ENCODE results near the gene NAA40.

DNA sequence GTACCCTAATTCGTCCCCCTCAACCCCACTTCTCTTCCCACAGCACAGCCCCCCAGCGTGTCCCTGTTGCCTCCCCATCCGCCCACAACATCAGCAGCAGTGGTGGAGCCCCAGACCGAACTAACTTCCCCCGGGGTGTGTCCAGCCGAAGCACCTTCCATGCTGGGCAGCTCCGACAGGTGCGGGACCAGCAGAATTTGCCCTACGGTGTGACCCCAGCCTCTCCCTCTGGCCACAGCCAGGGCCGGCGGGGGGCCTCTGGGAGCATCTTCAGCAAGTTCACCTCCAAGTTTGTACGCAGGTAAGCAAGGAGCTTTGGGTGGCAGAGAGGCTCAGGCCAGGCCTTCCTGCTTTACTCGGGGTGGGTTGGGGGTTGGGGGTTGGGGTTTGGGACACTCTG lies 34.1 kb upstream of the NAA40 start:
- TF ChIP-seq, protein P1, sequence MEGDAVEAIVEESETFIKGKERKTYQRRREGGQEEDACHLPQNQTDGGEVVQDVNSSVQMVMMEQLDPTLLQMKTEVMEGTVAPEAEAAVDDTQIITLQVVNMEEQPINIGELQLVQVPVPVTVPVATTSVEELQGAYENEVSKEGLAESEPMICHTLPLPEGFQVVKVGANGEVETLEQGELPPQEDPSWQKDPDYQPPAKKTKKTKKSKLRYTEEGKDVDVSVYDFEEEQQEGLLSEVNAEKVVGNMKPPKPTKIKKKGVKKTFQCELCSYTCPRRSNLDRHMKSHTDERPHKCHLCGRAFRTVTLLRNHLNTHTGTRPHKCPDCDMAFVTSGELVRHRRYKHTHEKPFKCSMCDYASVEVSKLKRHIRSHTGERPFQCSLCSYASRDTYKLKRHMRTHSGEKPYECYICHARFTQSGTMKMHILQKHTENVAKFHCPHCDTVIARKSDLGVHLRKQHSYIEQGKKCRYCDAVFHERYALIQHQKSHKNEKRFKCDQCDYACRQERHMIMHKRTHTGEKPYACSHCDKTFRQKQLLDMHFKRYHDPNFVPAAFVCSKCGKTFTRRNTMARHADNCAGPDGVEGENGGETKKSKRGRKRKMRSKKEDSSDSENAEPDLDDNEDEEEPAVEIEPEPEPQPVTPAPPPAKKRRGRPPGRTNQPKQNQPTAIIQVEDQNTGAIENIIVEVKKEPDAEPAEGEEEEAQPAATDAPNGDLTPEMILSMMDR (IDR thresholded peaks at IDR 0.05; ENCODE audit: insufficient read depth, low read length) = no peak
- no peak for TF ChIP-seq POLR2AphosphoS5 (IDR thresholded peaks at IDR 0.05; ENCODE audit: low read depth)
- TF ChIP-seq, protein P2, sequence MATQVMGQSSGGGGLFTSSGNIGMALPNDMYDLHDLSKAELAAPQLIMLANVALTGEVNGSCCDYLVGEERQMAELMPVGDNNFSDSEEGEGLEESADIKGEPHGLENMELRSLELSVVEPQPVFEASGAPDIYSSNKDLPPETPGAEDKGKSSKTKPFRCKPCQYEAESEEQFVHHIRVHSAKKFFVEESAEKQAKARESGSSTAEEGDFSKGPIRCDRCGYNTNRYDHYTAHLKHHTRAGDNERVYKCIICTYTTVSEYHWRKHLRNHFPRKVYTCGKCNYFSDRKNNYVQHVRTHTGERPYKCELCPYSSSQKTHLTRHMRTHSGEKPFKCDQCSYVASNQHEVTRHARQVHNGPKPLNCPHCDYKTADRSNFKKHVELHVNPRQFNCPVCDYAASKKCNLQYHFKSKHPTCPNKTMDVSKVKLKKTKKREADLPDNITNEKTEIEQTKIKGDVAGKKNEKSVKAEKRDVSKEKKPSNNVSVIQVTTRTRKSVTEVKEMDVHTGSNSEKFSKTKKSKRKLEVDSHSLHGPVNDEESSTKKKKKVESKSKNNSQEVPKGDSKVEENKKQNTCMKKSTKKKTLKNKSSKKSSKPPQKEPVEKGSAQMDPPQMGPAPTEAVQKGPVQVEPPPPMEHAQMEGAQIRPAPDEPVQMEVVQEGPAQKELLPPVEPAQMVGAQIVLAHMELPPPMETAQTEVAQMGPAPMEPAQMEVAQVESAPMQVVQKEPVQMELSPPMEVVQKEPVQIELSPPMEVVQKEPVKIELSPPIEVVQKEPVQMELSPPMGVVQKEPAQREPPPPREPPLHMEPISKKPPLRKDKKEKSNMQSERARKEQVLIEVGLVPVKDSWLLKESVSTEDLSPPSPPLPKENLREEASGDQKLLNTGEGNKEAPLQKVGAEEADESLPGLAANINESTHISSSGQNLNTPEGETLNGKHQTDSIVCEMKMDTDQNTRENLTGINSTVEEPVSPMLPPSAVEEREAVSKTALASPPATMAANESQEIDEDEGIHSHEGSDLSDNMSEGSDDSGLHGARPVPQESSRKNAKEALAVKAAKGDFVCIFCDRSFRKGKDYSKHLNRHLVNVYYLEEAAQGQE (IDR thresholded peaks at IDR 0.05; ENCODE audit: insufficient replicate concordance, low read depth) = no peak
- no peak for TF ChIP-seq GABPA (IDR thresholded peaks at IDR 0.05; ENCODE audit: low read depth)
- no peak for TF ChIP-seq SPI1 (IDR thresholded peaks at IDR 0.05; ENCODE audit: borderline replicate concordance, low read depth)

Data from HL-60 (cell line).